Sigmoid colon (tissue), 7 donors: ENCODE data around the gene CCP110. TPM values are rescaled to one million over a fixed set of nuclear protein-coding genes. Genes with fewer than 3 reads are reported as not detected.

Source experiments
- DNase-seq: peaks from one replicate; pipeline ENCODE4 v3.0.0-alpha.2; 2019
- H3K27ac ChIP-seq, 4 donors: fragments of 200-600 bp; sonication (generic); one replicate each; pipeline ENCODE4 v1.5.1; 2016 to 2019; ENCODE audit warnings: mild to moderate bottlenecking in 1 of 4
- H3K27me3 ChIP-seq, 3 donors: fragments of 200-600 bp; sonication (generic); one replicate each; pipeline ENCODE4 v1.5.1; 2019; ENCODE audit warnings: mild to moderate bottlenecking in 1 of 3
- H3K36me3 ChIP-seq, 4 donors: fragments of 200-600 bp; sonication (generic); one replicate each; pipeline ENCODE4 v1.5.1; 2016 to 2019
- H3K4me1 ChIP-seq, 4 donors: fragments of 200-600 bp; sonication (generic); one replicate each; pipeline ENCODE4 v1.5.1; 2017 to 2019
- H3K4me3 ChIP-seq, 4 donors: fragments of 200-600 bp; sonication (generic); one replicate each; pipeline ENCODE4 v1.5.1; 2017 to 2019; ENCODE audit warnings: mild to moderate bottlenecking in 2 of 4, moderate library complexity in 1 of 4
- H3K9me3 ChIP-seq, 4 donors: fragments of 200-600 bp in 3 of 4; sonication (generic) in 3 of 4; one replicate each; pipeline versions ENCODE4 v1.5.1 to v1.6.1; 2013 to 2019
- CTCF ChIP-seq, 4 experiments: fragments of 450-650 bp in 3 of 4; fragments of 200-600 bp in 1 of 4; IDR thresholded peaks; one replicate each; pipeline ENCODE4 v1.5.1; 2016 to 2019; ENCODE audit warnings: antibody characterized with exemption in 4 of 4, mild to moderate bottlenecking in 3 of 4, moderate library complexity in 2 of 4
- EP300 ChIP-seq, 4 donors: sonication (generic); formaldehyde crosslinking; IDR thresholded peaks; one replicate each; pipeline ENCODE4 v1.6.1; 2017; ENCODE audit warnings: antibody characterized with exemption in 4 of 4
- POLR2A ChIP-seq, 2 donors: fragments of 450-650 bp; IDR thresholded peaks; one replicate each; pipeline ENCODE4 v1.6.1; 2016; ENCODE audit warnings: antibody characterized with exemption in 2 of 2, mild to moderate bottlenecking in 2 of 2, moderate library complexity in 2 of 2
- POLR2AphosphoS5 ChIP-seq, 4 donors: sonication (generic); formaldehyde crosslinking; IDR thresholded peaks; one replicate each; pipeline ENCODE4 v1.6.1; 2017; ENCODE audit warnings: antibody characterized with exemption in 4 of 4
- WGBS, 2 donors: extraction: QIAGEN DNeasy Blood & Tissue Kit; methylation state at CpG; one replicate each; pipeline ENCODE4 v1.1.7; 2013; 5-methylcytosine and 5-hydroxymethylcytosine counted together
- intact Hi-C: fragments of 100-400 bp; cut with DNase I; formaldehyde crosslinking; loops from one replicate; pipeline ENCODE4 v1.15.1; 2023
- polyA plus RNA-seq, 3 donors: library from polyadenylated mRNA; stranded (reverse); fragments of 200-250 nt; gene quantifications; one replicate each; pipeline ENCODE4 v1.2.3, GENCODE V29; 2013
- total RNA-seq, 4 donors: library from RNA; depleted of rRNA; stranded (reverse); fragments of >200 nt; gene quantifications; one replicate each; pipeline ENCODE4 v1.1.0, GENCODE V29; 2016
- donor health status: healthy with polysubstance abuse.
- donor health status: Bipolar disorder and iron deficiency.
- donor health status: healthy.

CCP110 gene
- total and polyA plus RNA-seq, 7 donors = 2.4 to 20.7 (median 13.3) TPM

- Histone ChIP-seq H3K27ac (no peak overlapping the region), H3K4me3 (no peak overlapping the region), H3K9me3 (no peaks in the 10 kb centered on the region), H3K27me3 (no peaks in the 10 kb centered on the region), H3K36me3 (peaks cover 0 to 80% (median 7%) of the 10 kb centered on the region in 4 donors), H3K4me1 (no peaks in the 10 kb centered on the region)
- TF ChIP-seq POLR2AphosphoS5 (IDR thresholded peaks at IDR 0.05) (no peak), POLR2A (IDR thresholded peaks at IDR 0.05) (no peak), CTCF (IDR thresholded peaks at IDR 0.05) (no peak), EP300 (IDR thresholded peaks at IDR 0.05) (no peak)
- WGBS, 2 donors = 96% methylated on average over 3 of the region's 3 CpGs
- DNase-seq = no peak
- intact Hi-C loops = no loop called here
These were observed 24.4 kb downstream of the CCP110 start for GRCh38 chr16:19548144-19548543.

- Histone ChIP-seq H3K27ac (no peak overlapping the region), H3K4me1 (peaks cover 0 to 5% (median 5%) of the 10 kb centered on the region in 4 donors), H3K9me3 (no peaks in the 10 kb centered on the region), H3K36me3 (peaks cover 0 to 65% (median 4%) of the 10 kb centered on the region in 4 donors), H3K27me3 (no peaks in the 10 kb centered on the region), H3K4me3 (no peak overlapping the region)
- no peak for DNase-seq
- intact Hi-C loops = loop anchor here (10.0 kb wide), 1 partner anchor 165 kb away; the partner anchor contains the start of genes IQCK and KNOP1
- TF ChIP-seq CTCF (IDR thresholded peaks at IDR 0.05) (no peak), POLR2AphosphoS5 (IDR thresholded peaks at IDR 0.05) (no peak), POLR2A (IDR thresholded peaks at IDR 0.05) (no peak), EP300 (IDR thresholded peaks at IDR 0.05) (no peak)
These were observed 25.9 kb downstream of the CCP110 start for GRCh38 chr16:19549673-19550072.

GRCh38 chr16:19555186-19555937, 31.6 kb downstream of the CCP110 start, which contains the start of gene VPS35L:
VPS35L (plus strand) TSS chr16:19555703; CDS start chr16:19555730, 27 bp downstream.
- H3K27ac ChIP-seq = peak within 1 kb of the TSS; percentile 86 to 90 (median 88)
- intact Hi-C loops = loop anchor here (2.0 to 10.0 kb wide), 3 partner anchors 33 to 438 kb away; partner anchors contain the start of genes CCP110, GDE1, IQCK and KNOP1
- DNase-seq = peak; percentile 98
- no peaks in the 10 kb centered on the region for H3K27me3 ChIP-seq
- peaks cover 0 to 18% (median 17%) of the 10 kb centered on the region in 4 donors for H3K4me1 ChIP-seq
- peaks cover 0 to 16% (median 0%) of the 10 kb centered on the region in 4 donors for H3K36me3 ChIP-seq
- H3K4me3 ChIP-seq = peak within 1 kb of the TSS; percentile 69 to 88 (median 76)
- peak; percentile 38 to 78 (median 68) for TF ChIP-seq POLR2AphosphoS5 (IDR thresholded peaks at IDR 0.05)
- TF ChIP-seq CTCF (IDR thresholded peaks at IDR 0.05) = peak; percentile 64 to 72 (median 68)
- TF ChIP-seq EP300 (IDR thresholded peaks at IDR 0.05) = peak in 1 of 4 donors; percentile 4
- peak in 1 of 2 donors; percentile 22 for TF ChIP-seq POLR2A (IDR thresholded peaks at IDR 0.05)
- no peaks in the 10 kb centered on the region for H3K9me3 ChIP-seq
- WGBS, 2 donors = 0% methylated on average over 53 of the region's 53 CpGs

- peaks cover 0 to 11% (median 0%) of the 10 kb centered on the region in 4 donors for H3K36me3 ChIP-seq
- WGBS, 2 donors = 33 to 36% methylated on average over 19 of the region's 19 CpGs
- peak overlapping the region; percentile 69 to 88 (median 76) for H3K4me3 ChIP-seq
- no peak for TF ChIP-seq EP300 (IDR thresholded peaks at IDR 0.05)
- no peak for TF ChIP-seq POLR2A (IDR thresholded peaks at IDR 0.05)
- peak in 1 of 4 experiments; percentile 13 for TF ChIP-seq CTCF (IDR thresholded peaks at IDR 0.05)
- no peak for TF ChIP-seq POLR2AphosphoS5 (IDR thresholded peaks at IDR 0.05)
- H3K9me3 ChIP-seq = no peaks in the 10 kb centered on the region
- no peak for DNase-seq
- H3K27ac ChIP-seq = peak overlapping the region; percentile 86 to 90 (median 88)
- H3K4me1 ChIP-seq = peaks cover 0 to 18% (median 17%) of the 10 kb centered on the region in 4 donors
- no peaks in the 10 kb centered on the region for H3K27me3 ChIP-seq
- intact Hi-C loops = loop anchor here (2.0 to 10.0 kb wide), 3 partner anchors 33 to 439 kb away; partner anchors contain the start of genes CCP110, GDE1, IQCK and KNOP1
These were observed 32.4 kb downstream of the CCP110 start for GRCh38 chr16:19555938-19556771.
